HepG2 (cell line): ENCODE results near the gene NUP133. TPM values are rescaled to one million over a fixed set of nuclear protein-coding genes. Genes with fewer than 3 reads are reported as not detected.

ENCODE experiments used
- ATAD3A ChIP-seq: sonication (generic); formaldehyde crosslinking; IDR thresholded peaks from 2 replicates; pipeline ENCODE4 v1.4.0; 2020; ENCODE audit warnings: missing genetic modification reagents
- CBX2 ChIP-seq, 2 experiments: fragments of 200-600 bp in 1 of 2; sonication (generic); formaldehyde crosslinking in 1 of 2; IDR thresholded peaks; 2 replicates each; pipeline versions ENCODE4 v1.7.0 to v1.8.1; 2018 to 2022; ENCODE audit warnings: low read depth in 2 of 2, low read length in 1 of 2, mild to moderate bottlenecking in 1 of 2, missing genetic modification reagents in 1 of 2
- EED ChIP-seq: sonication (generic); formaldehyde crosslinking; IDR thresholded peaks from 2 replicates; pipeline ENCODE4 v1.5.0; 2020; ENCODE audit warnings: mild to moderate bottlenecking, missing genetic modification reagents
- ERF ChIP-seq: IDR thresholded peaks from 2 replicates; pipeline ENCODE4 v1.6.1; 2018; ENCODE audit warnings: missing biosample characterization, missing genetic modification reagents
- HOXA7 ChIP-seq: sonication (generic); formaldehyde crosslinking; IDR thresholded peaks from 2 replicates; pipeline ENCODE4 v1.8.1; 2022; ENCODE audit warnings: mild to moderate bottlenecking, missing genetic modification reagents, moderate library complexity
- HOXA9 ChIP-seq: sonication (generic); formaldehyde crosslinking; IDR thresholded peaks from 2 replicates; pipeline ENCODE4 v1.8.1; 2022; ENCODE audit warnings: missing genetic modification reagents, mild to moderate bottlenecking, moderate library complexity, borderline replicate concordance
- IRF2 ChIP-seq: IDR thresholded peaks from 2 replicates; pipeline ENCODE4 v1.6.1; 2018; ENCODE audit warnings: missing genetic modification reagents, missing compliant biosample characterization
- KAT8 ChIP-seq: IDR thresholded peaks from 2 replicates; pipeline ENCODE4 v1.6.1; 2016; ENCODE audit warnings: missing genetic modification reagents, missing compliant biosample characterization
- KDM4B ChIP-seq: sonication (generic); formaldehyde crosslinking; IDR thresholded peaks from 2 replicates; pipeline ENCODE4 v1.4.0; 2020; ENCODE audit warnings: missing genetic modification reagents
- KDM5A ChIP-seq: fragments of 200-600 bp; sonication (generic); IDR thresholded peaks from 2 replicates; pipeline ENCODE4 v1.7.0; 2018; ENCODE audit warnings: antibody characterized with exemption, mild to moderate bottlenecking, low read length, borderline replicate concordance
- MYC ChIP-seq: sonication (generic); formaldehyde crosslinking; IDR thresholded peaks from 2 replicates; pipeline ENCODE4 v1.9.0; 2021; ENCODE audit warnings: missing genetic modification reagents, borderline replicate concordance
- NPAS2 ChIP-seq: sonication (generic); formaldehyde crosslinking; IDR thresholded peaks from 2 replicates; pipeline ENCODE4 v1.8.0; 2022; ENCODE audit warnings: mild to moderate bottlenecking, missing genetic modification reagents, borderline replicate concordance
- REPIN1 ChIP-seq: sonication (generic); formaldehyde crosslinking; IDR thresholded peaks from 2 replicates; pipeline ENCODE4 v1.8.0; 2022; ENCODE audit warnings: missing genetic modification reagents, low read depth, mild to moderate bottlenecking, borderline replicate concordance
- TAF1 ChIP-seq: sonication (generic); formaldehyde crosslinking; IDR thresholded peaks from 2 replicates; pipeline ENCODE4 v1.4.0; 2020; ENCODE audit warnings: missing genetic modification reagents
- ZBTB3 ChIP-seq: sonication (generic); formaldehyde crosslinking; IDR thresholded peaks from 2 replicates; pipeline ENCODE4 v1.4.0; 2020; ENCODE audit warnings: low read depth, mild to moderate bottlenecking, moderate library complexity, missing genetic modification reagents, borderline replicate concordance
- ZNF232 ChIP-seq: sonication (generic); formaldehyde crosslinking; IDR thresholded peaks from 2 replicates; pipeline ENCODE4 v1.4.0; 2020; ENCODE audit warnings: missing genetic modification reagents, borderline replicate concordance
- ZNF253 ChIP-seq: sonication (generic); formaldehyde crosslinking; IDR thresholded peaks from 2 replicates; pipeline ENCODE4 v1.8.0; 2022; ENCODE audit warnings: mild to moderate bottlenecking, missing genetic modification reagents, borderline replicate concordance
- ZNF282 ChIP-seq: fragments of 450-650 bp; IDR thresholded peaks from 2 replicates; pipeline ENCODE4 v1.6.1; 2018; ENCODE audit not compliant: partially characterized antibody
- ZNF720 ChIP-seq: sonication (generic); formaldehyde crosslinking; IDR thresholded peaks from 2 replicates; pipeline ENCODE4 v1.4.0; 2020; ENCODE audit warnings: missing genetic modification reagents
- ZNF766 ChIP-seq: sonication (generic); formaldehyde crosslinking; IDR thresholded peaks from 2 replicates; pipeline ENCODE4 v1.5.0; 2020; ENCODE audit warnings: missing genetic modification reagents, borderline replicate concordance
- polyA plus RNA-seq, 8 experiments: library from polyadenylated mRNA; depleted of rRNA in 3 of 8; stranded (reverse) in 7 of 8; unstranded in 1 of 8; fragments of >200 nt; fragmentation: Illumina TruSeq in 4 of 8; extraction: Trizol in 4 of 8; gene quantifications; 2 replicates each; pipeline versions ENCODE4 v1.2.1 to v1.2.3, GENCODE V29; 2011 to 2016; ENCODE audit warnings: low read depth in 4 of 8, missing spikeins in 1 of 8, mixed read lengths in 1 of 8; ENCODE audit not compliant: insufficient read depth in 1 of 8
- total RNA-seq, 5 experiments: library from RNA; depleted of rRNA; stranded (reverse); fragments of >200 nt; fragmentation: Illumina TruSeq; extraction: Trizol; gene quantifications; 2 replicates each; pipeline ENCODE4 v1.2.3, GENCODE V29; 2016; ENCODE audit warnings: low read depth in 1 of 5
- TF ChIP-seq, protein P1 (sequence below): sonication (generic); formaldehyde crosslinking; IDR thresholded peaks from 2 replicates; pipeline ENCODE4 v1.5.0; 2020; ENCODE audit warnings: mild to moderate bottlenecking, missing genetic modification reagents
- TF ChIP-seq, protein P2 (sequence below): conservative IDR thresholded peaks from 2 replicates; pipeline ENCODE4 v1.6.1; 2018; ENCODE audit warnings: missing genetic modification reagents

The NUP133 gene
- total and polyA plus RNA-seq, 2 of the 13 experiments (the other 11 are each of a cell fraction or from before 2014, with no cell fraction given): 17.7 to 45.6 TPM

DNA sequence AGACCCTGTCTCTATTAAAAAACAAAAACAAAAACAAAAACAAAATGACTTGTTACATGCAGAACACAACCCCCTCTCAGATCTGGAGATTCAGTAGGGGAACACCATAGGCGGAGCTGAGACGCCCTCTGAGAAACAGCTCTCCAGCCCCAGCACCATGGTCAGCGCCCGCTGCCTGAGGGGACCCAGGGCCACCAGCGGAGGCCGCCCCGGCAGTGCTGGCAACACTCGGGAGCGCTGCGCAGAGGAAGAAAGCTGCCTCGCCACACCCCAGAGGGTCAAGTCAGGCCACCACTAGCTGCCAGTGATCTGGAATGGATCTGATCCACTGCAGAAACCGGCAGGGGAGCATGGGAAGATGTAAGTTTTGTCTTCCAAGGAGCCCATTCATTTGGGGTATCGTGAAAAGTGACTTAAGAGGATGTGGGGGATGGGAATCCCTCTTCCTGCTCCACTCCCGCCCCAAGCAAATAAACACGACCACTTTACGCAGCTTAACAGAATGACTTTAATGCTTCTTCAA is 77.3 kb downstream of the NUP133 start (continued):
- no peak for TF ChIP-seq MYC (CRISPR knock-in tag)
- TF ChIP-seq EED: no peak
- no peak for TF ChIP-seq HOXA7 (CRISPR knock-in tag)
- no peak for TF ChIP-seq HOXA9
- no peak for TF ChIP-seq ZNF282
- no peak for TF ChIP-seq ZBTB3
- TF ChIP-seq CBX2 (IDR thresholded peaks at IDR 0.05; ENCODE audit: low read depth, low read length): no peak
- TF ChIP-seq CBX2 (CRISPR knock-in tag; IDR thresholded peaks at IDR 0.05; ENCODE audit: low read depth): no peak
- peak; percentile 45; the same call in 1 of the 2 replicates for TF ChIP-seq ERF (CRISPR knock-in tag)
- peak; percentile 32; the same call in 1 of the 2 replicates for TF ChIP-seq KAT8 (CRISPR knock-in tag)
- TF ChIP-seq, protein P1, sequence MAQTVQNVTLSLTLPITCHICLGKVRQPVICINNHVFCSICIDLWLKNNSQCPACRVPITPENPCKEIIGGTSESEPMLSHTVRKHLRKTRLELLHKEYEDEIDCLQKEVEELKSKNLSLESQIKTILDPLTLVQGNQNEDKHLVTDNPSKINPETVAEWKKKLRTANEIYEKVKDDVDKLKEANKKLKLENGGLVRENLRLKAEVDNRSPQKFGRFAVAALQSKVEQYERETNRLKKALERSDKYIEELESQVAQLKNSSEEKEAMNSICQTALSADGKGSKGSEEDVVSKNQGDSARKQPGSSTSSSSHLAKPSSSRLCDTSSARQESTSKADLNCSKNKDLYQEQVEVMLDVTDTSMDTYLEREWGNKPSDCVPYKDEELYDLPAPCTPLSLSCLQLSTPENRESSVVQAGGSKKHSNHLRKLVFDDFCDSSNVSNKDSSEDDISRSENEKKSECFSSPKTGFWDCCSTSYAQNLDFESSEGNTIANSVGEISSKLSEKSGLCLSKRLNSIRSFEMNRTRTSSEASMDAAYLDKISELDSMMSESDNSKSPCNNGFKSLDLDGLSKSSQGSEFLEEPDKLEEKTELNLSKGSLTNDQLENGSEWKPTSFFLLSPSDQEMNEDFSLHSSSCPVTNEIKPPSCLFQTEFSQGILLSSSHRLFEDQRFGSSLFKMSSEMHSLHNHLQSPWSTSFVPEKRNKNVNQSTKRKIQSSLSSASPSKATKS (CRISPR knock-in tag): no peak
- TF ChIP-seq NPAS2 (CRISPR knock-in tag): no peak
- TF ChIP-seq ZNF232: peak; percentile 66; the same call in 1 of the 2 replicates
- TF ChIP-seq KDM4B: no peak
- peak; percentile 66; the same call in 1 of the 2 replicates for TF ChIP-seq ZNF720
- TF ChIP-seq, protein P2, sequence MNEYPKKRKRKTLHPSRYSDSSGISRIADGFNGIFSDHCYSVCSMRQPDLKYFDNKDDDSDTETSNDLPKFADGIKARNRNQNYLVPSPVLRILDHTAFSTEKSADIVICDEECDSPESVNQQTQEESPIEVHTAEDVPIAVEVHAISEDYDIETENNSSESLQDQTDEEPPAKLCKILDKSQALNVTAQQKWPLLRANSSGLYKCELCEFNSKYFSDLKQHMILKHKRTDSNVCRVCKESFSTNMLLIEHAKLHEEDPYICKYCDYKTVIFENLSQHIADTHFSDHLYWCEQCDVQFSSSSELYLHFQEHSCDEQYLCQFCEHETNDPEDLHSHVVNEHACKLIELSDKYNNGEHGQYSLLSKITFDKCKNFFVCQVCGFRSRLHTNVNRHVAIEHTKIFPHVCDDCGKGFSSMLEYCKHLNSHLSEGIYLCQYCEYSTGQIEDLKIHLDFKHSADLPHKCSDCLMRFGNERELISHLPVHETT (CRISPR knock-in tag): no peak
- peak; percentile 57; the same call in 1 of the 2 replicates for TF ChIP-seq ATAD3A (CRISPR knock-in tag)
- no peak for TF ChIP-seq ZNF253 (CRISPR knock-in tag)
- no peak for TF ChIP-seq KDM5A
- no peak for TF ChIP-seq REPIN1 (CRISPR knock-in tag)
- no peak for TF ChIP-seq TAF1
- 0 out of 2 replicates have a peak, but pooled peaks have one; percentile 33 for TF ChIP-seq IRF2
- no peak for TF ChIP-seq ZNF766
